ENCODE results near the gene DUSP19. TPM values are rescaled to one million over a fixed set of nuclear protein-coding genes. Genes with fewer than 3 reads are reported as not detected.

The DUSP19 gene
- total and polyA plus RNA-seq, 10 of the 15 experiments (the other 5 are each of a cell fraction or from before 2014, with no cell fraction given) = 0.16 to 1.7 (median 0.57) TPM

- Histone ChIP-seq H3K27me3 (replicated peaks in 1 of 2; ENCODE audit: control insufficient read depth in 2 of 2, insufficient read depth in 2 of 2, low read length in 1 of 2) (peaks cover 7 to 8% of the 10 kb centered on the region in 2 experiments), H3K9me3 (replicated peaks; ENCODE audit: control insufficient read depth, insufficient read depth, low read length) (no peaks in the 10 kb centered on the region), H3K4me1 (ENCODE audit: control insufficient read depth, insufficient read depth, low read length) (peaks cover 13% of the 10 kb centered on the region; the same call in 1 of the 2 replicates), H2AFZ (ENCODE audit: control insufficient read depth, low read depth, low read length) (no peak overlapping the region), H3K4me2 (ENCODE audit: control insufficient read depth, insufficient read depth) (no peak overlapping the region), H3K9ac (ENCODE audit: control insufficient read depth, insufficient read depth, low read length) (no peak overlapping the region), H4K20me1 (ENCODE audit: control insufficient read depth, insufficient read depth) (no peaks in the 10 kb centered on the region), H3K36me3 (ENCODE audit: control insufficient read depth in 2 of 2, insufficient read depth in 2 of 2, low read length in 1 of 2) (no peaks in the 10 kb centered on the region), H3K27ac (ENCODE audit: control insufficient read depth, insufficient read depth) (no peak overlapping the region), H3K4me3 (no peak overlapping the region), H3K79me2 (ENCODE audit: control insufficient read depth, insufficient read depth, low read length) (no peaks in the 10 kb centered on the region)
- intact Hi-C loops (cut with micrococcal nuclease; ENCODE audit: unreplicated experiment) = loop anchor here (5.0 kb wide), 1 partner anchor 97 kb away; no protein-coding TSS in a partner anchor
- ChIA-PET RAD21 (ENCODE audit: unreplicated experiment) (no interaction called here), SMC1A (ENCODE audit: uncharacterized antibody, unreplicated experiment) (no interaction called here), CTCF (no interaction called here), POLR2A (no interaction called here)
- in situ Hi-C loops (cut with MboI) = no loop called here
- FAIRE-seq (no peak), ATAC-seq (no peak), DNase-seq (ENCODE audit: low read depth, low spot score) (no peak)
- 95% methylated on average over 1 of the region's 1 CpG for WGBS (ENCODE audit: insufficient coverage, insufficient replicate concordance, low lambda C conversion rate, missing lambda C conversion rate)
- TF ChIP-seq PKNOX1 (IDR thresholded peaks at IDR 0.05) (no peak), ATF3 (IDR thresholded peaks at IDR 0.05; ENCODE audit: borderline replicate concordance, extremely low read depth, low read depth, low read length) (no peak), GABPA (IDR thresholded peaks at IDR 0.05; ENCODE audit: low read depth) (no peak), ZNF207 (IDR thresholded peaks at IDR 0.05; ENCODE audit: borderline replicate concordance) (no peak), ZNF592 (IDR thresholded peaks at IDR 0.05) (no peak), FOS (IDR thresholded peaks at IDR 0.05; ENCODE audit: borderline replicate concordance, extremely low read depth, insufficient read length) (no peak), ZBTB11 (CRISPR knock-in tag; IDR thresholded peaks at IDR 0.05) (no peak), EED (IDR thresholded peaks at IDR 0.05; ENCODE audit: low read depth) (no peak), IKZF2 (IDR thresholded peaks at IDR 0.05) (no peak), MLLT1 (IDR thresholded peaks at IDR 0.05) (no peak), POLR2AphosphoS5 (IDR thresholded peaks at IDR 0.05; ENCODE audit: low read length) (no peak), HDAC2 (IDR thresholded peaks at IDR 0.05) (no peak), MTA3 (IDR thresholded peaks at IDR 0.05; ENCODE audit: borderline replicate concordance, low read length) (no peak), RAD51 (IDR thresholded peaks at IDR 0.05) (no peak)
- no TSS peak for BruUV-seq (replicated peaks)
Measured at GRCh38 chr2:183034806-183035205, 43.7 kb upstream of the DUSP19 start.
